K562 (cell line): Measurements from ENCODE around the gene SRPRA. TPM values are rescaled to one million over a fixed set of nuclear protein-coding genes. Genes with fewer than 3 reads are reported as not detected.
A peak's percentile ranks its signal among the peaks of the same experiment; 100 is the strongest.

Source experiments
- ATAC-seq: fragments of 200-7000 bp; cut with Tn5 transposase; 3 replicates; pipeline ENCODE4 v1.9.1; 2020; ENCODE audit warnings: moderate library complexity
- BruUV-seq: library from RNA; stranded (reverse); fragments of 400-500 nt; replicated peaks from 2 replicates; lab custom pipeline; 2021; lab: Mats Ljungman, UMichigan
- CTCF ChIA-PET: fragments of 300-600 bp; formaldehyde crosslinking; extraction: SDS; loops from one replicate; lab custom pipeline; 2021; ENCODE audit warnings: low intra/inter-chr PET ratio; lab: Yijun Ruan, JAX
- POLR2A ChIA-PET: fragments of 300-600, 350-650 bp; sonication (Branson Sonifier 250); formaldehyde crosslinking; extraction: SDS; loops from one replicate; lab custom pipeline; 2021; ENCODE audit warnings: antibody characterized with exemption, inconsistent platforms; lab: Yijun Ruan, JAX
- DNase-seq, 4 experiments: peaks; one replicate each; pipeline versions ENCODE4 v3.0.0 to v3.0.0-alpha.2; 2011 to 2018; ENCODE audit warnings: low spot score in 3 of 4, mixed read lengths in 3 of 4; ENCODE audit errors: extremely low read depth in 1 of 4
- FAIRE-seq: peaks from 2 replicates; lab custom pipeline; 2011; peaks lifted over from hg19 to GRCh38; lab: Jason Lieb, UNC
- H2AFZ ChIP-seq: 2 replicates; pipeline ENCODE4 v1.6.0; 2011; ENCODE audit warnings: low read depth, low read length, control low read depth, inconsistent platforms
- H3K27ac ChIP-seq: fragments of 200-600 bp; 3 replicates; pipeline ENCODE4 v1.8.0; 2011; ENCODE audit warnings: low read depth, mild to moderate bottlenecking, control low read depth, inconsistent platforms, low read length, moderate library complexity, mixed read lengths; ENCODE audit errors: extremely low read depth
- H3K27me3 ChIP-seq, 2 experiments: fragments of 300-600 bp in 1 of 2; 2 replicates in 1 of 2; 3 replicates in 1 of 2; pipeline versions ENCODE4 v1.6.0 to v1.8.0; 2011; ENCODE audit warnings: inconsistent platforms in 2 of 2, low read length in 2 of 2, mild to moderate bottlenecking in 1 of 2, mixed read lengths in 1 of 2, moderate library complexity in 1 of 2; ENCODE audit not compliant: control insufficient read depth in 2 of 2, insufficient read depth in 2 of 2
- H3K36me3 ChIP-seq: fragments of 300-600 bp; 3 replicates; pipeline ENCODE4 v1.8.0; 2011; ENCODE audit warnings: mild to moderate bottlenecking, low read length, inconsistent platforms; ENCODE audit not compliant: control insufficient read depth, insufficient read depth
- H3K4me1 ChIP-seq, 2 experiments: fragments of 200-600 bp in 1 of 2; replicated peaks in 1 of 2; 2 replicates in 1 of 2; 3 replicates in 1 of 2; pipeline versions ENCODE4 v1.5.1 to v1.8.0; 2011; ENCODE audit warnings: inconsistent platforms in 2 of 2, low read length in 2 of 2, mild to moderate bottlenecking in 1 of 2, mixed read lengths in 1 of 2, moderate library complexity in 1 of 2; ENCODE audit not compliant: control insufficient read depth in 2 of 2, insufficient read depth in 2 of 2
- H3K4me2 ChIP-seq: 2 replicates; pipeline ENCODE4 v1.6.1; 2011; ENCODE audit warnings: low read length, control low read depth, inconsistent platforms, mixed read lengths; ENCODE audit not compliant: insufficient read depth
- H3K4me3 ChIP-seq: fragments of 200-600 bp; sonication (generic), shearing (Covaris generic); 2 replicates; pipeline ENCODE4 v1.5.1; 2016; ENCODE audit warnings: control low read depth, inconsistent platforms
- H3K79me2 ChIP-seq: fragments of 200-600 bp; 3 replicates; pipeline ENCODE4 v1.8.0; 2011; ENCODE audit warnings: low read length, inconsistent platforms; ENCODE audit not compliant: control insufficient read depth, insufficient read depth
- H3K9ac ChIP-seq, 2 experiments: 2 replicates each; pipeline versions ENCODE4 v1.6.0 to v1.6.1; 2011; ENCODE audit warnings: low read depth in 2 of 2, low read length in 2 of 2, control low read depth in 1 of 2, inconsistent platforms in 1 of 2, mild to moderate bottlenecking in 1 of 2, mixed read lengths in 1 of 2; ENCODE audit not compliant: insufficient read depth in 1 of 2
- H3K9me1 ChIP-seq: one replicate; pipeline ENCODE4 v1.6.0; 2011; ENCODE audit warnings: inconsistent platforms, mild to moderate bottlenecking, low read length, moderate library complexity; ENCODE audit not compliant: control insufficient read depth, insufficient read depth
- H3K9me3 ChIP-seq: replicated peaks from 2 replicates; pipeline ENCODE4 v1.5.1; 2011; ENCODE audit warnings: low read depth, low read length, inconsistent platforms; ENCODE audit not compliant: control insufficient read depth, insufficient read depth
- H4K20me1 ChIP-seq: replicated peaks from 2 replicates; pipeline ENCODE4 v1.6.1; 2011; ENCODE audit warnings: low read length, inconsistent platforms, mixed read lengths; ENCODE audit not compliant: control insufficient read depth, insufficient read depth
- MLLT1 ChIP-seq, 2 experiments: fragments of 450-650 bp; IDR thresholded peaks; 2 replicates each; pipeline ENCODE4 v1.6.1; 2016
- SUPT5H ChIP-seq: fragments of 450-650 bp; IDR thresholded peaks from 2 replicates; pipeline ENCODE4 v1.6.1; 2016
- WGBS: fragments of 100-300 bp; shearing (Covaris generic); methylation state at CpG from one replicate; pipeline ENCODE4 v1.1.6; 2016; ENCODE audit warnings: low coverage, mixed read lengths; ENCODE audit not compliant: insufficient coverage; ENCODE audit errors: missing lambda C conversion rate; 5-methylcytosine and 5-hydroxymethylcytosine counted together
- in situ Hi-C: fragments of 300-500 bp; cut with MboI; formaldehyde crosslinking; loops from 4 replicates; pipeline ENCODE4 v1.15.0; 2018; ENCODE audit warnings: inconsistent platforms, mixed read lengths
- intact Hi-C: fragments of 100-400 bp; cut with micrococcal nuclease; formaldehyde crosslinking; loops from 2 replicates; pipeline ENCODE4 v1.14.2; 2022
- polyA plus RNA-seq, 8 experiments: library from polyadenylated mRNA; depleted of rRNA in 4 of 8; stranded (reverse) in 5 of 8; unstranded in 3 of 8; fragments of >200 nt; fragmentation: Nextera tagmentation in 2 of 8; fragmentation: Illumina TruSeq in 1 of 8; extraction: Ambion mirVana in 2 of 8; extraction: Trizol in 1 of 8; gene quantifications; 2 replicates each; pipeline versions ENCODE4 v1.2.1 to v1.2.3, GENCODE V29; 2011 to 2014; ENCODE audit warnings: inconsistent platforms in 1 of 8, missing spikeins in 1 of 8
- total RNA-seq, 7 experiments: library from RNA; depleted of rRNA in 6 of 7; stranded (reverse); fragments of >200 nt in 6 of 7; fragmentation: Illumina TruSeq in 2 of 7; extraction: Trizol in 2 of 7; gene quantifications; 2 replicates each; pipeline versions ENCODE4 v1.2.1 to v1.2.3, GENCODE V29; 2011 to 2021; ENCODE audit warnings: low replicate concordance in 1 of 7

Gene SRPRA
- total and polyA plus RNA-seq, 9 of the 15 experiments (the other 6 are each of a cell fraction or from before 2014, with no cell fraction given), result 33.5 to 124 (median 80.0) TPM

GRCh38 chr11:126279191-126279590 is 10.5 kb upstream of the SRPRA start:
- POLR2A ChIA-PET, result interaction anchor here (1.5 kb wide), 1 partner anchor 10 kb away, joined by 5 read pairs; the partner anchor contains the start of genes FOXRED1 and SRPRA
- BruUV-seq, result no TSS peak

More at GRCh38 chr11:126279191-126279590, 10.5 kb upstream of the SRPRA start:
- 17% methylated on average over 8 of the region's 8 CpGs for WGBS
- DNase-seq, result peak in 1 of 4 experiments; percentile 59
- no peak overlapping the region for H2AFZ ChIP-seq
- H3K4me1 ChIP-seq, result peaks cover 14 to 24% of the 10 kb centered on the region in 2 experiments; a peak in 4 of 5 replicates
- H4K20me1 ChIP-seq, result no peaks in the 10 kb centered on the region; the same call in 1 of the 2 replicates
- H3K79me2 ChIP-seq, result no peaks in the 10 kb centered on the region; the same call in 2 of the 3 replicates
- no peak overlapping the region for H3K9ac ChIP-seq
- peak; percentile 19 for FAIRE-seq
- peak; percentile 38 for ATAC-seq
- H3K36me3 ChIP-seq, result peaks cover 36% of the 10 kb centered on the region; the same call in 2 of the 3 replicates
- no peaks in the 10 kb centered on the region for H3K9me3 ChIP-seq
- in situ Hi-C loops (no loop called here), intact Hi-C loops (no loop called here)
- H3K27ac ChIP-seq, result no peak overlapping the region
- no peak overlapping the region for H3K4me3 ChIP-seq
- no peak overlapping the region for H3K4me2 ChIP-seq
- no peaks in the 10 kb centered on the region for H3K9me1 ChIP-seq
- CTCF ChIA-PET, result no interaction called here
- no peaks in the 10 kb centered on the region for H3K27me3 ChIP-seq
- TF ChIP-seq MLLT1 (IDR thresholded peaks at IDR 0.05) (0 out of 4 replicates have a peak, but pooled peaks of 1 of the 2 experiments have one; percentile 46), SUPT5H (no peak)
